Stimulated activated CD8-positive, alpha-beta memory T cell treated with anti-CD3 and anti-CD28 coated beads, Interleukin-7, amount 100 ng/mL, for 24 hours (primary cell): ENCODE data around the gene TAPT1.

Experiments
- DNase-seq: peaks from one replicate; pipeline ENCODE4 v3.0.0-alpha.2; 2020; ENCODE audit warnings: low read depth

The TAPT1 gene

DNA sequence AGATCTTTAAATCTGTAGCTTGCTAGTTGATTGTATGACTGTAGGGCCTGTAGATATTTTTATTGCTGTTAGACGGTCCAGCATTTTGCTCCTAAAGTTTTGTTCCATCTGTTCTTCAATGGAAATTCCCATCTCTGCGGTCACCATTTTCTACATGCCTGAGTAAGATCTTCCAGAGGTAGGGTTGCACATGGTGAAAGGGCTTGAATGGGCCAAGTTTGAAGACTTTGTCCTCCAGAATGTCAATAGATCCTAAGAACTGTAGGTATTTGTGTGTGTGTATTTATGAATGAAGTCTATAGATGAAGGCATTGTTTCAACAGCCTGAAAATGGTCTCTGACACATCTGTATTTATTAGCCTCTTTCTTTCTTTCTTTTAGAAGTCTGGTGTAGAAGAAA is 22.3 kb upstream of the TAPT1 start:
- DNase-seq = no peak

DNA sequence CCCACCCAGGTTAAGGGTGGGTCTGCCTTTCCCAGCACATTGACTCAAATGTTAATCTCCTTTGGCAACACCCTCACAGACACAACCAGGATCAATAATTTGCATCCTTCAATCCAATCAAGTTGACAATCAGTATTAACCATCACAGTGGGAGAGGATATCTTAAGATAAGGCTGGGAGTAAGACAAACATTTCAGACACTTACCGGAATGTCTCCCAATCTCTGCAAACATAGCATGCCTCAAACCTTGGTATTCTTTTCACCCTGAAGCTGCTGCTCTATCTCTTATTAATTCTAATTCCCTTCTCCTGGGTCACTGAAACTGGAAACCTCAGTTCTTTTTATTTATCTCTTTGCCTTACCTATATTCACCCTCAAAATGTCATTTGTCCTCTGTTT is 19.0 kb upstream of the TAPT1 start:
- DNase-seq = no peak

DNA sequence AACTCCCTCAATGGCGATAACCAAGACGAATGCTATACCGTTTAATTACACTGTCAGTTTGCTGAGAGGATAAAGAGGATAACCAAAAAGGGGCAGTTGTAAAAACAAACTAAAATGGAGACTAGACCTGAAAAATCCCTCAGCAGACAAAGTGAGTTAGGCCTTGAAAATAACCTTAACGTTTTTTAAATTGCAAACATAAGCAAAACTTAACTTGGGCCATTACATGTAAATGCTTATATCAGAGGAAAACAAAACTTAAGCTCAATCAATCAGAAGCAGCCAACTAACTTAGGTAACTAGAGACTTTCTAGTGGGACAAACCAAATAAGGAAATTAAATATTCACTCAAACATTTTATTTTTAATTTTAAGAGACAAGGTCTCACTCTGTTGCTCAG is 17.0 kb upstream of the TAPT1 start:
- no peak for DNase-seq

DNA sequence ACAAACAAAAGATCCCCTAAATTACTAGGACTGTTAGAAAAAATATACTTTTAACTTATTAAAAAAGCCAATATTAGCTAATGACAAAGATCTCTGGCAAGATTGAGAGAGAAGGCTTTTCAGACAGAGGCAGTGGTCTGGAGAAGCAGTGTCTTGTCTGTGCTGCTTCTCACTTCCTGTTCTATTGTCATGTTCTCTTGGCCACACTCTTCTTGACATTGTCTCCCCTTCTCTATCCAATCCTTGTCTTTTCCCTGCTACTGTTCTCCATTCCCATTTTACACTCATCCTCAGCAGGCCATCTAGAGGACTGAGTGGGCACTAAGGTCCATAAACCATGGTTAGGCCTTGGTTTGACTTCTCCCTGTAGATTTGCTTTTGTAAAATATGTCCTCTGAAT is 14.0 kb upstream of the TAPT1 start:
- no peak for DNase-seq

DNA sequence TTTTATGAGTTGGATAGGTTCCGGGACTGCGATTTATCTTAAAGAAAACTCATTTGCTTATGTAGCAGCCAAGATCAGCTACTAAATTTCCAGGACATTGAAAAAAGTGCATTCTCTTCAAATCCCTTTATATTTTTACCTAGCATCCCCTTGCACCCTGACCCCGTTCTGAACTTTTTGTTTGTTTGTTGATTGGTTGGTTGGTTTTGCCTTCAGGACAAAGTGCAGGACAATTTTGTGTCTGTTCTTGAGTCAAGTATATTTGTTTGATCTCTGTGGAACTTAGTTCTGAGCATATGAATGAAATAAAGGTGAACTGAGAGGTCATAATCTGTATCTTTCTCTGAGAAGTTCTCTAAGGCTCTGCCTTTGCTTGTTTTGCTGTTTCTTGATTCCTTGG is 12.8 kb upstream of the TAPT1 start:
- DNase-seq = no peak

DNA sequence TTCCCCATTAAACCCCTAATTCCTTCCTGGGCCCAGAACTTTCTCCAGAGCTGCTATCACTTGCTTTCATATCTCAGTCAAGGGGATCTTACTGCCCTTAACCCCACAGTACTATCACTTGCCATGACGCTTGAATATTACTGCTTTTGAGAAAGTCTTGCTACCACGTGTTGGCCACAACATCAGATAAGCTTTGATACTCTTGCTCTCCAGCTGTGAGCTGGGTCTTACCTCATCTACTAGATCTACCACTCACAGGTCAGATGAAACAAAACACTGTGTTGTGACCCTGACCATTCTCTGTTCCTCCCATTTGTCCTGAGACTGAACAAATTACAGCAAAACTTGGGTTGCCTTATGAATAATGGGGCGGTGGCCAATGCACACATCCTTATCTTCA is 12.1 kb upstream of the TAPT1 start:
- DNase-seq = no peak

DNA sequence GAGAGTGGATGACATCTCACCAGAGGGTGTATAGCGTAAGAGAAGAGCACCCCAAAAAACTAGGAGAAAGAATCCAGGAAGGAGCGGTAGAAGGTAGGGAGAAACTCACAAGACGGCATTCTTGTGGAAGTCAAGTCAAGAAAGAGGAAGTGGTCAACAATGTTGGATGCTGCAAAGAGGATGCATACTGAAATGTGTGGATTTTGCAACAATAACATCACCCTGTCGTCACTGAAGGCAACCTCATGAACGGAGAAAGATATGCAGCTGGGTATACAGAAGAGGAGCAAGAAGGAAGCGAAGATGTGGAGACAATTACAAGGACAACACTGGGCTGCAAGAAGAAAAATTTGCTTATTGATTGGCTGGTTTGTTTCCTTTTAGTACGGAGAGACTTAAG is 11.4 kb upstream of the TAPT1 start:
- DNase-seq = no peak

DNA sequence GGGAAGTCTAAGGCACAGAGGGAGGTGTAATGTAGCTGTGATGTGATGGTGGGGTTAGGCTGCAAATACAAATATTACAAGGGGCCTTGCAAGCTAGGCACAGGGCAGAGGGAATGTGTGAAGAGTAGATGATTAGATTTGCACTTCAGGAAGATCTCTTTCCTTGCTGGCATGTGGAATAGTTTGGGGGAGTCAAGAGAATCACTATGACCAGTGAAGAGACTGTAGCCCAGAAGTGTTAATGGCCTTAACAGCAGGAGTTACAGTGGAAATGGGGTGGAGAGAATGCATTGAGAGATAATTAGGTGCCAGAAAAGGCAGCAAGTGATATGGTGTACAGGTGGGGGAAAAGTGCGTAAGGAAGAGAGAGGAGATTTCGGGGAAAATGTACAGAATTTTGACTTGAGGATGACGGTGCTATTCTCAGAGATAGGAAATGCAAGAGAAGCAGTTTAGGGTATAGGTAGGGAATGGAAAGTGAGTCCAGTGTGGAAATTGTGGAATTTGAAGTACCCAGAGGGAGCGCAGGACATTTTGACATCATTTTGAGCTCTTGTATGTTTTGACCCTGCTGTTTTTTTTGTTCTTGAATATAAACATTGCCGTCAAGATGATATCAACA is 10.2 kb upstream of the TAPT1 start:
- no peak for DNase-seq

DNA sequence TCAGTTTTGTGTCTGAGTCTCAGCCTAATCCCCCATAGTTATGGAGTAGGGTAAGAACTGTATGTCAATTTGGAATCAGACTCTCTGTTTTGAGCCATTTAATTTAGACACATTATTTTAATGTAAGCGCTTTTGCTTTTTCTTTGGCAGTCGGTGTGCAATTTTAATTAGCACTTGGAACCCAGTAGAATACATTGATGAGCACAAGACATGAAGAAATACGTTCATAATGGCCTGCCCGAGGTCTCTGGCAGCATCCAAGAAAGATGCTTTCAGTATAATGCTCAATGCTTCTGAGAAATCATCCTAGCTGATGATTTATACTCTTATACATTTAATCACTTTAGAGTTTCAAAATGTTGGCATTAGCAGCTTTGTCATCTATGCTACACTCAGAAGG is 8.9 kb upstream of the TAPT1 start:
- no peak for DNase-seq

DNA sequence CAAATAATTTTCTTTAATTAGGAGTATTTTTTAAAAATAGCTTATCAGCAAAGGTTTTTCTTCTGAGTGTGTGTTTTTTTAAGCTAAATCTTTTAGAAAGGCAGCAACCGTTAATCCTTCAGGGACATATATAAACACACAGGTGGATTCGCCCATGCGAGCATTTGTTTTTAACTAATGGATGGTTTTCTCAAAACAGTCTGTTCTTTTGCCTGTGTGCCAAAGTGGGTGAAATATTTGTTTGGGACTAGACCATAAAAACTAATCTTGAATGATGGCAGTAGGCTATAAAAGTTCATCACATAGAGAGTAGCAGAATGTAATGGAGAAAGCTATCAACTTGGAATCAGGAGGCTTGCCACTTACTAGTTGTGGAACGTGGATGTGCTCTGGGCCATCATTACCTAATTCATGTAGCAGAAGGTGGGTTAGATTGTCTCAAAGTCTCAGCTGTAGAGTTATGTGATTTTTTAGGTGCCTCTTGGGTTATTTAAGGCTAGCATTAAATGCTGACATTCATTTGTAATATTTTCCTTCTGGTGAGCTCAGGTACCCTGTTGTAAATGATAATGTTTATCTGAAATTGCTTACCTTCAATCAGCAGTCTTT is 7.4 kb upstream of the TAPT1 start:
- DNase-seq = no peak

DNA sequence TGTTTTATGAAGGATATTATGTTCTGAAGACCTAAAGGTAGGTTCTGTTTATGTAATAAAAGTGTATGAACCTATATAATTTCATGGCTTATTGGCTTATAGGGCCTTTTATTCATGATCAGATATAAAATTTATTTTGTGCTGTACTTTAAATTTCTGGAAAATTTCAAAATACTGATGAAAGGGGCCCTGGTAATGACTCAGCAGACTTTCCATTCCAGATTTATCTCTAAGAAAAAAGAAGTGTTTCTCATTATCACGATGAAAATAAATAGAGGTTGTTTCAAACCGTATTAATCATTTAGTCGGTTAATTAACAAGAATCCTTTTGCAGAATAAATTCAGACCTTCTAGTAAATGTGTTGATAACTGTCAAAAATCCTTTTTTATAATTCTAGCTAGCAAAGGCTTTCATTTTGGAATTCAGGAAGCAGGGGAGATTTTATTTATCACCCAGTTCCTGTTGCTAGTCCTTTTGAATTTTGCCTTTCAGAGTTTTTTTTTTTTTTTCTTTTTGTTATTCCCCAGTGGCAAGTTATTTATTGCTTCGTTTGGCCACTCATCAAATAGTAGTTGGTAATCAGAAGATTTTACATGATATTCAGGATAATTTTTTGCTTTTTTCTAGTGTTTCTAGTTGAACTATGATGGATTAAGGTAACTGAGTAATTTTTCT is 5.4 kb upstream of the TAPT1 start:
- no peak for DNase-seq

DNA sequence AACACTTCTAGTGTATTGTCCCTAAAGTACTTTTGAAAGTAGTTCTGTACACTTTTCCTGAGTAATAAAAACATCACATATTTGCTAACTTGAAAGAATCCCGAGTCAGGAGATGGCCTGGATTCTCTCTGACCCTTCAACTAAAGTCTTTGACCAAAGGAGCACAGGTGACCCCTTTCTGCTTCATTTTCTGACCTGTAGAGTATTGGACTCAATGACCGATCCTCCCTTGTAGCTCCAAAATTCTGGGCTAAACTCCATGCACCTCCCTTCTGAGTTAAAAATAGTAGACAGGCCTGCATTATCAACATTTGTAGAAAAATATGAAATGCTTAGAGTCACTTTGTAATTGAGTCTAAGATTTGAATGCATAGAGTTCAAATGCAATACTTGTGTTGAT is 4.0 kb upstream of the TAPT1 start:
- no peak for DNase-seq

DNA sequence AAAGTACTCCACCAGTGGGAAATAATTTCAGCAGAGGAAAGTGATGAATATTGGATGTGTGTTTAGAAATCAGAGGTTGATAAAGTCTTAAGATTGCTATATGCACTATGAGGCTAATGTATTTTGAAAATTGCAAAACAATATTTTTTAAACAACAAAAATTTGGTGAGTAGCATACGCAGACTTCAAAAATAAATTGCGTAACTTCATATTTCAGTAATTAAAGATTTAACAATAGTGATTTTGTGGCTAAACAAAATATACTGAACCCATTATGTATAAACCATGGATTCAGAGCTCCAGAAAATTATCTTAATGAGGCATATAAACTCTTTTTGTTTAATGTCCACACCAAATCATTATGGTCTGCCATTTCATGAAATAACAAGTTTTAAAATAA is 3.3 kb upstream of the TAPT1 start:
- no peak for DNase-seq

DNA sequence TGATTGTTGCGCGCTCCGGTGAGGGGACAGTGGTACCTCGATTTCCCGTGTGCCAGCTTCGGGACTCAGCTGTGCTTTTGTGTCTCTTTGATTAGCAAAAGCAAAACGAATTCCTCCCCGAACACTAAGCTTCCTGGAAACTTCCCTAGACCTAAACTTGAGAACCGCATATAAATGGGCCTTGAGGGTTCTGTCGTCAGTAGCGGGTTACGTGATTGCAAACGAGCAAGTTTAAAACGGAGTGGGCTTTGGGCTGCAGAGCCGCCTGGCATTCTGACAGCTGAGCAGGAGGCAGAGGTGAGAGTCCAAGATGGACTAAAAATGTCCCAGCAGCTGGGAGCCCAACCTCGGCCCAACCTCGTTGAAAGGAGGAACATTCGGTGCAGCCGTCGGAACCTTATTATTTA is 1.2 kb upstream of the TAPT1 start:
- peak; percentile 2 for DNase-seq

DNA sequence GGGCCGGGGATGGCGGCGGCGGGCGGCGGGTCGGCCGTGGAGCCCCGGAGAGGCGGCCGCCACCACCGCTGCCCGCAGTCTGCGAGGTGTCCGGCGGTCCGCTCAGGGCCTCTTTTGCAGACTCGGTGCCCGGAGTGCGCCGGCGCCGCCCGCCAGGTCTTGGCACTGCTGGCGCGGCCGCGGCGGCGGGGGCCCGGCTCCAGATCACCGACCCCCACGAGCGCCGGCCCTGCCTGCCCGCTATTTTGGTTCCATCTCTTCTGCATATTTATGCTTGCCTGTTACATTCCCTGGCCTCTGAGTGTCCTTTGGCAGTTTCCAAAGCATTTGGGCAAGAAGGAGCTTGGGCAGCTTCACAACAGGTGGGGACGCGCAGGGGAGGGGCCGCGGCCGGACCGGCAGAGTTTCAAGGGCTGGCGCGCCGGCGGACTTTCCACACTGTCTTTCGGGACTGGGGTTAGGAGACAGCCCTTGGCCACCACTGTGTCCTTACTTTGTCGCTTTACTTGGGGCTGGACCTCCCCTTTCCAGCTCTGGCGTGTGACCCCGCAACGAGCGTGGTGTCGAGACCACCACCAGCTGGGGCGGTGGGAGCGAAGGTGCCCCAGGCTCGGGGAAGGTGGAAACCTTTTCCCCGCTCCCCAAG is 668 bp upstream of the TAPT1 start:
- DNase-seq = peak; percentile 11

DNA sequence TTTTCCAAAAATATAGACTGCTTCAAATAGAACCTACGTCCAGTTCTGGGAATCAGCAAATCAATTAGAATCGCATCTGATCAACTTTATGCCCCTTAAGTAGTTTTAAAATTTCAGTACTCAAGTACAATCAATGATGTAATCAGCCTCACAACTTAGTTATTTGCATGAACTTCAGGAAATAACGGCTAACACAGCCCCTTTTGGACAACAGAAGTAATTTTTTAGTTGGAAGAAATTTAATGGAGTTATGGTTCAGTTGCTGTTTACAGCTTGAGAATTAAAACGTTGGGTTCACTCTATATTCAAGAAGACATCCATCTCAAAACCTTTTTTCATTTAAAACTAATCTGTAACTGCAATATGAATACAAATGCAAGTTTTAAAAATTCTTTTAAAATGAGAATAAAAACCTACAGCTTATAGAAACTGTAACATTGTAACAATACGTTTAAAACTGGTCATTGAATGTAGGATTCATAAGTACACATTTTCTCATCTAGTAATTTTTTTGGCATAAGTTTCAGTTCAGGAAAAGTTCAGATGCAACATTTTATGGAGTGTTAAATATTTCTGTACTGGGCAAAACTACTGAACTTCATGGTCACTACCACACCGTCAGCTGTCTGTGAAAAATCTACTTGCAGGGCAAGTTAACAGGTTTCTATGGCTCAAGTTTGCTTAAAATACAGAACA is 956 bp downstream of the TAPT1 start:
- no peak for DNase-seq

DNA sequence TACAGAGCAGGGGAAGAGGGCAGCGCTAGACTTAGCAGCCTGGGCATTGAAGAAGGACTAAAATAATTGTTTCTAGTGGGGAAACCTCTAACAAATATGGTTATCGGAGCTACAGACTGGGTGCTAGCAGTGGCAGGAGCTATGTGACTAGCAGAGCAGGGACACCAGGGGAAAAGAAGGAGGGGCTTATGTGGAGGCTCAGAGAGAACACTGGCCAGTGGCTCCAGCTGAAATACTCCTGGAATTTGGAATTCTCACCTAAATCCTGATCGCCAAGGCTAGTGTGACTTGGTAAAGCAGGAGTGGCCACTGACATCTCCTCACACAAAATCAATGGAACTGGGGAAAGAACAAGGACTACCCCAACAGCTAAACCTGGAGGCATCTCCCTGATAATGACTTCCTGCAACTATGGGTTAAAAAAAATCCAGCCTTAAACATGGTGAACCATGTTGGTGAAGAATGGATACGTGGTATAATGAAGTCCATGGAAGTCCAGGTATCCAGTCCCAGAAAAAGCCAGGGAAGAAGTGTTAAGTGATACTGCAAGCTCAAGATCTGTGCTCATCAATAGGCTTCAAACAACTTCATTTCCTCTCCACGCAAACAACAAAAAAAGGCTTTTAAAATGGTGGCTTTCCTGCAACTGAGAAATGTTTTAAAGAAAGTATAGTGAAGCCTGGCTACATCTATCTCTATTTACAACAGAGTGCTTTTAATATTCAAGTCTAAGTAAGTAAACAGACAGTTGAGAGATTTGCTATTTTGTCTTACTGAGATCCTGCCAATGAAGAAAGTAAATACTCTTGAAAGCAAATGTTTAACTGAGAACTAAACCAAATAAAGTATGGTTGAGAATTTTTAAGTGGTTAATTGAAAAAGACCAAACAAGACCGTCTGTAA is 1.8 kb downstream of the TAPT1 start:
- DNase-seq = no peak

DNA sequence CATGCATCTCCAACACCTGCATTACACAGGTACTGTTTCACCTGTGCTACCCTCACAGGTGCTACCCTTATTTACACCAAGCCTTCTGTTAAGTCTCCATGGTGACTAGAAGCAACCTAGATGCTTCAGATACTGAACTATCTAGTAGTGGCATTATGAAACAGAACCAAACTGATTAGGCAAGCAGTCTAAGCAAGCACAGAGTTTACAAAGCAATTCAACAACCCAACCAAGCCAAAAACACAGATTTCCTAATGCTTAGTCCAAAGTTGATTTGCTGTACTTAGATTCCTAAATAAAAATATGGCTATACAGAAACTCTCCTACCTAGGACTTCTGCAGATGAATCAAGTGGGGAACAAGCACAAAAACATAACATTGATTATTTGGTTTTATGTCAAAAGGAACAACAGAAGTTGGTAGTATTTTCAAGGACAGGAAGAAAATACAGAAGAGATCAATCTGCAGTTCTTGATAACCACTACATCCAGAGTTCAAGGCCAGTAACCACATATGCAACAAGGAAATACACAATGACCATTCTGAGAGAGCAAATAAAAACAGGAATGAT is 3.2 kb downstream of the TAPT1 start:
- no peak for DNase-seq

DNA sequence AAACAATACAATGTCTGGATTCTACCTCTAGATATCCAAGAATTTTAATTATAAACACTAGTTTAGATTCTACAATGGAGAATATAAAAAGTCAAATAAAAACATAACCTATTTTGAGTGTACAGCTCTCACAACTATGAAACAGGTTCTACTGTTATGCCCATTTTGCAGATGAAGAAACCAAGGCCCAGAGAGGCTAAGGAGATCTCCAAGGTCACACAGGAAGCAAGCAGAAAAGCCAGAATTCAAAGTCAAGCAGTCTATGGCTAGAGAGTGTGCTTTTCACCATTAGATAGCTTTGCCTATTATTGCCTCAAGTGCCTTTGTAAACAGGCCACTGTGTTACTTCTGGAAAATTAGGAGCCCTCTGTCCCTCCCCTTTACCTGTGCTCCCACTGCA is 7.3 kb downstream of the TAPT1 start:
- DNase-seq = no peak

DNA sequence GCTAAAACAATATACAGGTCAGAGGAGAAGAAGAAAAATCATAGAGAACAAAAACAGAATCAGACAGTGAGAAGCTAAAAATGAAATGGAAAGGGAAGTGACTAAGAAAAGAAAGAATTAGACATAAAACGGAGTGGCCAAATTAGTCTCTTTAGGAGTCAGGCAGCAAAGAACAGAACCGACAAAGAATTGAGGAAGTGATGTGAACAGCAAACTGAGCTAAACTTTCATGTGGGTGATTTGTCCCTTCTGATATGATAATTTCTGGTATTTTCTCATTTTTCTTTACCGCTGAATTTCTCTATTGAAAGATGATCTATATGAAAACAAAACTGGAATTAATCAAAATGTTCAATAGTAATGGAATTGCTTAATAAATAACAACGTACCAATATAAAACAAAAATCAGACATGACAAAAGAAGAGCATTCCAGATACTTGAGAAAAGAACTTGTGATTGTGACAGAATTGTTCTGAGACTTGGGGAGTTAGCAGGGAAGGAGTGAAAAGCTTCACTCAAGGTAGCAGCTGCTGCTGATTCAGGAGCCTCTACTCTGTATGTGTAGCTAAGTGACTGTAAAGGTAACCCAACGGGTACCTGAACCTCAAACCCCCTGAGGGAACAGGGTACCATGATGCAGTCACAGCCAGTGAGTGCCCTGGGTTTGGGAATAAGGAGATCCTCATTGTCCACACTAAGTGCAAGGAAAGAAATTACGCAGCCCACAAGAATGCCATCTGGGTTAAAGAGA is 8.8 kb downstream of the TAPT1 start:
- no peak for DNase-seq

DNA sequence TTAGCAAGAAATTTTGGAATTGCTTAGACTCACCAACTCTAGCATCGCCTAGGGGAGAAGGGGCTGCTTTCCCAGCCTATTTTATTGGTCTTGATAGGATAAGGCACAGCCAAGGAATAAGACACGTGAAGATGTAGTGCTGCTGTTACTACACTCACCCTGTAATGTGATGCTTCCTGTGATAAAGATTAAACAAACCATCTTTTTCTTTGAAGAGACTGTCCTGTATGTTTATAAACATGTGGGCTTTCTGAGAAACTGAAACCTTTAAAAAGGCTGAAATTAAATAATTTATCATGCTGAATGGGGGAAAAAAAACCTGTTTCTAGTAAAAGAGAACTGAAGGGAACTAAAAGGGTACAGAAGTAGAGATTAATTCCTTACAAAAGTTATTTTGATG is 13.2 kb downstream of the TAPT1 start:
- DNase-seq = no peak
